Measurements from ENCODE around the gene DDX60.

The DDX60 gene

DNA sequence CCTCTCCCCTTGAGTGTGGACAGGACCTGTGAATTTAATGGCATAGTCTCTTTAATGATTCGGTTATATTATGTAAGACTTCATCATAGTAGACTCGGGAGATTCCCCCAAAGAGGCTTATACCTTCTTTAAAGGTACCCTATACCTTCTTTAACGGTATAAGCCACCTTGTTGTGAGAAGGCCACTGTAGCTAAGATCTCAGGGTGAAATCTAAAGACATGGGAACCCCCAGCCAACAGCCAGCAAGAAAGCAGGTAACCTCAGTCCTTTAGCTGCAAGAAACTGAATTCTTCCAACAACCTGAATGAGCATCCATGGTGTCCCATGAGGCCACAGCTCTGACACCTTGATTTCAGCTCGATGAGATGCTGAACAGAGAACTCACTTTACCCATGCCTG lies 931 bp downstream of the DDX60 start:
- Histone ChIP-seq H3K79me1 (ENCODE audit: low read depth, low read length) (no peaks in the 10 kb centered on the region), H3K23ac (ENCODE audit: low read depth, low read length, poor library complexity) (no peak overlapping the region), H2BK5ac (ENCODE audit: low read length) (no peak overlapping the region), H3K14ac (ENCODE audit: low read length) (no peak overlapping the region), H3K27ac (replicated peaks; ENCODE audit: low read length) (no peak overlapping the region), H2BK120ac (ENCODE audit: low read depth, low read length) (no peak overlapping the region), H3K9ac (ENCODE audit: low read depth, low read length, poor library complexity) (no peak overlapping the region), H3K4ac (ENCODE audit: low read length) (no peak overlapping the region), H2AFZ (ENCODE audit: low read length) (peak overlapping the region; percentile 97), H3K9me3 (replicated peaks in 1 of 2; ENCODE audit: control insufficient read depth in 2 of 2, insufficient read depth in 1 of 2, low read depth in 1 of 2, low read length in 2 of 2) (no peaks in the 10 kb centered on the region), H3K36me3 (replicated peaks in 1 of 2; ENCODE audit: control insufficient read depth in 2 of 2, insufficient read depth in 2 of 2, low read length in 2 of 2) (no peaks in the 10 kb centered on the region), H3K4me1 (ENCODE audit: control insufficient read depth in 2 of 2, insufficient read depth in 1 of 2, low read depth in 1 of 2, low read length in 2 of 2) (peaks cover 1 to 5% of the 10 kb centered on the region in 2 donors), H4K8ac (ENCODE audit: low read depth, low read length) (no peak overlapping the region), H3K4me2 (ENCODE audit: insufficient read depth, low read length, poor library complexity, severe bottlenecking) (no peak overlapping the region), H4K91ac (ENCODE audit: low read depth, low read length, poor library complexity) (no peak overlapping the region), H3K18ac (ENCODE audit: low read length) (no peak overlapping the region), H3K4me3 (ENCODE audit: low read length in 2 of 2) (peak overlapping the region in 1 of 2 donors; percentile 70), H3K27me3 (ENCODE audit: control insufficient read depth in 3 of 3, insufficient read depth in 3 of 3, low read depth in 1 of 3, low read length in 3 of 3) (peaks cover 0 to 5% (median 2%) of the 10 kb centered on the region in 3 experiments), H2AK5ac (ENCODE audit: low read depth, low read length) (no peak overlapping the region), H2BK12ac (ENCODE audit: low read length) (no peak overlapping the region), H2BK15ac (ENCODE audit: low read length) (no peak overlapping the region)
- no peak for DNase-seq (ENCODE audit: low spot score)
- WGBS, 2 donors (ENCODE audit: extremely low coverage in 2 of 2, insufficient read length in 2 of 2, insufficient replicate concordance in 1 of 2) = no CpG with 5 or more reads among the region's 4 CpGs

DNA sequence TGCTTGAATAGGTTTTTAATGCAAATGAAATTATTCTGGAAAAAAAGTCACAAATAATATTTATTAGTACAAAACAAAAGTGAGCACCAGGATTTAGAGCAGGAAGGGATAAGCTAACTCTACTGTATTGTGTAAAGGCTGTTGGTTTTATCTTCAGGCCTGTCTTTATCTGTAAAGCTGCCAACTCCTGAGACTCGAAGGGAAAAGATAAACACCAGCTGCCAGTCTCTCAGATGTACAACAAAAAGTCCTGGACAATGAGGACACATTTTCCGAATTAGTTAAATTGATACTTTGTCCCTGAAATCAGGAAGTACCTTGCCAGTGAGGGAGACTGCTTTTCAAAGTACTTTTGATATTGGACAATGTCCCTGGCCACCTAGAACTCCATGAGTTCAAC lies 8.8 kb downstream of the DDX60 start:
- Histone ChIP-seq H3K4me2 (ENCODE audit: insufficient read depth, low read length, poor library complexity, severe bottlenecking) (no peak overlapping the region), H3K14ac (ENCODE audit: low read length) (no peak overlapping the region), H3K18ac (ENCODE audit: low read length) (no peak overlapping the region), H2BK120ac (ENCODE audit: low read depth, low read length) (no peak overlapping the region), H2BK12ac (ENCODE audit: low read length) (no peak overlapping the region), H2BK5ac (ENCODE audit: low read length) (no peak overlapping the region), H3K79me1 (ENCODE audit: low read depth, low read length) (no peaks in the 10 kb centered on the region), H3K9me3 (replicated peaks in 1 of 2; ENCODE audit: control insufficient read depth in 2 of 2, insufficient read depth in 1 of 2, low read depth in 1 of 2, low read length in 2 of 2) (no peaks in the 10 kb centered on the region), H3K23ac (ENCODE audit: low read depth, low read length, poor library complexity) (no peak overlapping the region), H3K27me3 (ENCODE audit: control insufficient read depth in 3 of 3, insufficient read depth in 3 of 3, low read depth in 1 of 3, low read length in 3 of 3) (peaks cover 0 to 2% (median 0%) of the 10 kb centered on the region in 3 experiments), H2AK5ac (ENCODE audit: low read depth, low read length) (no peak overlapping the region), H4K8ac (ENCODE audit: low read depth, low read length) (no peak overlapping the region), H3K9ac (ENCODE audit: low read depth, low read length, poor library complexity) (no peak overlapping the region), H2BK15ac (ENCODE audit: low read length) (no peak overlapping the region), H4K91ac (ENCODE audit: low read depth, low read length, poor library complexity) (no peak overlapping the region), H3K4me3 (ENCODE audit: low read length in 2 of 2) (no peak overlapping the region), H3K4ac (ENCODE audit: low read length) (no peak overlapping the region), H3K4me1 (ENCODE audit: control insufficient read depth in 2 of 2, insufficient read depth in 1 of 2, low read depth in 1 of 2, low read length in 2 of 2) (no peaks in the 10 kb centered on the region), H3K27ac (replicated peaks; ENCODE audit: low read length) (no peak overlapping the region), H2AFZ (ENCODE audit: low read length) (no peak overlapping the region), H3K36me3 (replicated peaks in 1 of 2; ENCODE audit: control insufficient read depth in 2 of 2, insufficient read depth in 2 of 2, low read length in 2 of 2) (peaks cover 0 to 10% of the 10 kb centered on the region in 2 donors)
- WGBS, 2 donors (ENCODE audit: extremely low coverage in 2 of 2, insufficient read length in 2 of 2, insufficient replicate concordance in 1 of 2) = no CpG with 5 or more reads among the region's 2 CpGs
- DNase-seq (ENCODE audit: low spot score) = no peak

GRCh38 chr4:168308912-168309311 lies 9.6 kb downstream of the DDX60 start:
- no peak overlapping the region for H2BK15ac ChIP-seq (ENCODE audit: low read length)
- DNase-seq (ENCODE audit: low spot score) = no peak
- H4K8ac ChIP-seq (ENCODE audit: low read depth, low read length) = no peak overlapping the region
- H3K14ac ChIP-seq (ENCODE audit: low read length) = no peak overlapping the region
- no peak overlapping the region for H2BK120ac ChIP-seq (ENCODE audit: low read depth, low read length)
- no peak overlapping the region for H2BK12ac ChIP-seq (ENCODE audit: low read length)
- no peak overlapping the region for H3K4ac ChIP-seq (ENCODE audit: low read length)
- H4K91ac ChIP-seq (ENCODE audit: low read depth, low read length, poor library complexity) = no peak overlapping the region
- no peak overlapping the region for H3K9ac ChIP-seq (ENCODE audit: low read depth, low read length, poor library complexity)
- no peaks in the 10 kb centered on the region for H3K4me1 ChIP-seq (ENCODE audit: control insufficient read depth in 2 of 2, insufficient read depth in 1 of 2, low read depth in 1 of 2, low read length in 2 of 2)
- no peaks in the 10 kb centered on the region for H3K9me3 ChIP-seq (replicated peaks in 1 of 2; ENCODE audit: control insufficient read depth in 2 of 2, insufficient read depth in 1 of 2, low read depth in 1 of 2, low read length in 2 of 2)
- H3K27ac ChIP-seq (replicated peaks; ENCODE audit: low read length) = no peak overlapping the region
- no peak overlapping the region for H2BK5ac ChIP-seq (ENCODE audit: low read length)
- no peak overlapping the region for H3K23ac ChIP-seq (ENCODE audit: low read depth, low read length, poor library complexity)
- no peak overlapping the region for H2AK5ac ChIP-seq (ENCODE audit: low read depth, low read length)
- peaks cover 0 to 1% (median 0%) of the 10 kb centered on the region in 3 experiments for H3K27me3 ChIP-seq (ENCODE audit: control insufficient read depth in 3 of 3, insufficient read depth in 3 of 3, low read depth in 1 of 3, low read length in 3 of 3)
- H3K36me3 ChIP-seq (replicated peaks in 1 of 2; ENCODE audit: control insufficient read depth in 2 of 2, insufficient read depth in 2 of 2, low read length in 2 of 2) = peaks cover 0 to 11% of the 10 kb centered on the region in 2 donors
- H3K4me3 ChIP-seq (ENCODE audit: low read length in 2 of 2) = no peak overlapping the region
- no peak overlapping the region for H3K4me2 ChIP-seq (ENCODE audit: insufficient read depth, low read length, poor library complexity, severe bottlenecking)
- WGBS, 2 donors (ENCODE audit: extremely low coverage in 2 of 2, insufficient read length in 2 of 2, insufficient replicate concordance in 1 of 2) = no CpG with 5 or more reads among the region's 2 CpGs
- H2AFZ ChIP-seq (ENCODE audit: low read length) = no peak overlapping the region
- no peak overlapping the region for H3K18ac ChIP-seq (ENCODE audit: low read length)
- no peaks in the 10 kb centered on the region for H3K79me1 ChIP-seq (ENCODE audit: low read depth, low read length)

GRCh38 chr4:168306476-168306875 lies 12.1 kb downstream of the DDX60 start:
- peaks cover 0 to 4% of the 10 kb centered on the region in 2 donors for H3K4me1 ChIP-seq (ENCODE audit: control insufficient read depth in 2 of 2, insufficient read depth in 1 of 2, low read depth in 1 of 2, low read length in 2 of 2)
- no peak overlapping the region for H3K23ac ChIP-seq (ENCODE audit: low read depth, low read length, poor library complexity)
- no peak overlapping the region for H2BK120ac ChIP-seq (ENCODE audit: low read depth, low read length)
- H3K36me3 ChIP-seq (replicated peaks in 1 of 2; ENCODE audit: control insufficient read depth in 2 of 2, insufficient read depth in 2 of 2, low read length in 2 of 2) = peaks cover 0 to 11% of the 10 kb centered on the region in 2 donors
- no peak overlapping the region for H2AK5ac ChIP-seq (ENCODE audit: low read depth, low read length)
- no peak overlapping the region for H3K4ac ChIP-seq (ENCODE audit: low read length)
- H3K79me1 ChIP-seq (ENCODE audit: low read depth, low read length) = no peaks in the 10 kb centered on the region
- H2AFZ ChIP-seq (ENCODE audit: low read length) = no peak overlapping the region
- H3K27ac ChIP-seq (replicated peaks; ENCODE audit: low read length) = no peak overlapping the region
- no CpG with 5 or more reads among the region's 7 CpGs for WGBS, 2 donors (ENCODE audit: extremely low coverage in 2 of 2, insufficient read length in 2 of 2, insufficient replicate concordance in 1 of 2)
- H4K91ac ChIP-seq (ENCODE audit: low read depth, low read length, poor library complexity) = no peak overlapping the region
- no peak overlapping the region for H3K4me2 ChIP-seq (ENCODE audit: insufficient read depth, low read length, poor library complexity, severe bottlenecking)
- H2BK15ac ChIP-seq (ENCODE audit: low read length) = no peak overlapping the region
- no peaks in the 10 kb centered on the region for H3K9me3 ChIP-seq (replicated peaks in 1 of 2; ENCODE audit: control insufficient read depth in 2 of 2, insufficient read depth in 1 of 2, low read depth in 1 of 2, low read length in 2 of 2)
- no peak overlapping the region for H3K9ac ChIP-seq (ENCODE audit: low read depth, low read length, poor library complexity)
- no peak overlapping the region for H3K4me3 ChIP-seq (ENCODE audit: low read length in 2 of 2)
- no peak overlapping the region for H3K18ac ChIP-seq (ENCODE audit: low read length)
- DNase-seq (ENCODE audit: low spot score) = no peak
- H4K8ac ChIP-seq (ENCODE audit: low read depth, low read length) = no peak overlapping the region
- H3K27me3 ChIP-seq (ENCODE audit: control insufficient read depth in 3 of 3, insufficient read depth in 3 of 3, low read depth in 1 of 3, low read length in 3 of 3) = no peaks in the 10 kb centered on the region
- H2BK12ac ChIP-seq (ENCODE audit: low read length) = no peak overlapping the region
- H3K14ac ChIP-seq (ENCODE audit: low read length) = no peak overlapping the region
- H2BK5ac ChIP-seq (ENCODE audit: low read length) = no peak overlapping the region

All from neuronal stem cell (in vitro differentiated cells).